NCI-H1417 (cell line): ENCODE results near the gene CMTR2.
A peak's percentile ranks its signal among the peaks of the same experiment; 100 is the strongest.

Experiments used
- DNase-seq, 3 experiments: peaks; one replicate each; lab custom pipeline; 2025; lab: John Stamatoyannopoulos, UW

CMTR2 gene

GRCh38 chr16:71276589-71277334 lies 12.4 kb downstream of the CMTR2 start:
- no peak for DNase-seq

GRCh38 chr16:71273384-71273783 lies 15.8 kb downstream of the CMTR2 start:
- DNase-seq = no peak

DNA sequence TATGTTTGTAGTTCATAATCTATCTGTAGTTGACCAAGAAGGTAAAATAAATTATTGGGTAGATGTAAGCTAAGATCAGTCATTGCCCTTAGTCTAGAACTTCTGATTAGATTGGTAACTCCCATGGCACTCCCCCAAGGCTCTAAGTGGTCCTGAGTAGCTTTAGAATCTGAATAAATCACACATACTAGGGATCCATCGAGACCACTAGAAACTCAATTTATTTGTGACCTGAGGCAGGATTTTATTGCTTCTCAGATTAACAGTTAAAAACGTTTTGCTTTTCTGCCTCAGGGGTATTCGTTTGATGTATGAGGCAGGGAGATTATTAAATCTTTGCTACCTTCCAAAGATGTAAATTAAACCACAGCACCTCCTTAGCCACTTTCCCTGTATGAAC lies 24.9 kb downstream of the CMTR2 start:
- peak in 2 of 3 experiments; percentile 1 to 41 for DNase-seq

DNA sequence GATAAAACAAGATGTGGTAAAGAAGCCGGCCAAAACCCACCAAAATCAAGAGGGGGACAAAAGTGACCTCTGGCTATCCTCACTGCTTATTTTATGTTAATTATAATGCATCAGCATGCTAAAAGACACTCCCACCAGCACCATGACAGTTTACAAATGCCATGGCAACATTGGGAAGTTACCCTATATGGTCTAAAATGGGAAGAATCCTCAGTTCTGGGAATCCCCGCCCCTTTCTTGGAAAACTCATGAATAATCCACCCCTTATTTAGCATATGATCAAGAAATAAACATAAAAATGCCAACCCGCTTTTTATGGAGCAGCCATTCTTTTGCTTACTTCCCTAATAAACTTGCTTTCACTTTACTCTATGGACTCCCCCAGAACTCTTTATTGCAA lies 25.6 kb downstream of the CMTR2 start:
- DNase-seq = no peak

- no peak for DNase-seq
Measured at GRCh38 chr16:71262391-71262790, 26.8 kb downstream of the CMTR2 start.

GRCh38 chr16:71260995-71261394 lies 28.2 kb downstream of the CMTR2 start:
- no peak for DNase-seq

GRCh38 chr16:71259086-71259485 lies 30.1 kb downstream of the CMTR2 start:
- DNase-seq = no peak

- peak in 1 of 3 experiments; percentile 5 for DNase-seq
Measured at GRCh38 chr16:71258372-71258771, 30.8 kb downstream of the CMTR2 start.

- DNase-seq = no peak
Measured at GRCh38 chr16:71257768-71258167, 31.4 kb downstream of the CMTR2 start.

- DNase-seq = peak in 2 of 3 experiments; percentile 12 to 66
Measured at GRCh38 chr16:71255721-71256120, 33.5 kb downstream of the CMTR2 start.

DNA sequence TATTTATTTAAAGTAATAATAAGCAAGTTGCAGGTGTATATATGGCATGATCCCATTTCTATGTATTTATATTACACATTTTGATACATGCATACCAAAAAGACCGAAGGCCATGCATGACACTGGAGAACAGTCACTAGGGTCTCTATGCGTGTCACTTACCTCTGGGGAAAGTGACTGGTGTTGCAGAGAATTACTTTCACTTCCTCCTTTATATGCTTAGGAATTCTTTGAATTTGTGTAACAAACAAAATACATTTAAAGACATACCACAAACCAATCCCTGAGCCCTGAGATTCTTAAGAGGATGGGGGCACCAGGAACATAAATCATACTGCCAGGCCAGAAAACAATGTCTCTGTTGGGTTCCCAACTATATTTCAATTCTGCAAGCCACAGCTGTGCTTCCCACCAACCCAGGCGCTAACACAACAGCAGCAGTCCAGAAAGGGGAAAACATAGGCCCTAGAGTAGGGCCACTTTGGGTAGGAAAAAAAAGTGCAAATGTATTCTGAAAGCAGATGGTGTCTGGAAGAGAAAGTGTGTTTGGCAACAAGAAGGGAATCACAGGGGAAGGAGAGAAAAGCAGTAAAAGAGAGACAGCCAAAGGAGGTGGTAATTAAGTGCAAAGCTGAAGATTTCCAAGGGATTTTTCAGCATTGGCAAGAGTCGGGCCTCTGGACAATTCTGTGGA lies 34.2 kb downstream of the CMTR2 start:
- peak in 1 of 3 experiments; percentile 37 for DNase-seq

GRCh38 chr16:71250461-71251235 lies 38.6 kb downstream of the CMTR2 start:
- DNase-seq = no peak

DNA sequence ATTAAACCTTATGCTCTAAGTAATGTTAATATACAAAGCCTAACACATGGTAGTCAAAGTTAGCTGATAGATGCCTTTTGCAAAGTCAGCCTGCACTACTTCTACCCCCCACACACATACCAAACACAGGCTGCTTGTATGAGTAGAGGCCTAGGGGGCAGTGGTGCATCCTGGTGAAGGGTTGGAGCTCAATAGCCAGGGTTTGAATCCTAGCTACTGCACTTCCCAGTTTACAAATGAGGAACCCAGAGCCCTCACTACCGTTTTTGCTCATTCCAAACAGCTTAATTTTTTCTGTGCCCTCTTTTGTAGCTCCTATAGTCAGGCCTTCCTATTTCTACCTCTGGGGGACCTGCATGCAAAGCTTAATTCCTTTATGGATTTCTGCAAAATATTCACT lies 39.8 kb downstream of the CMTR2 start:
- peak in 1 of 3 experiments; percentile 1 for DNase-seq

GRCh38 chr16:71247478-71247877 lies 41.7 kb downstream of the CMTR2 start:
- DNase-seq = no peak

GRCh38 chr16:71246309-71246708 lies 42.9 kb downstream of the CMTR2 start:
- no peak for DNase-seq

DNA sequence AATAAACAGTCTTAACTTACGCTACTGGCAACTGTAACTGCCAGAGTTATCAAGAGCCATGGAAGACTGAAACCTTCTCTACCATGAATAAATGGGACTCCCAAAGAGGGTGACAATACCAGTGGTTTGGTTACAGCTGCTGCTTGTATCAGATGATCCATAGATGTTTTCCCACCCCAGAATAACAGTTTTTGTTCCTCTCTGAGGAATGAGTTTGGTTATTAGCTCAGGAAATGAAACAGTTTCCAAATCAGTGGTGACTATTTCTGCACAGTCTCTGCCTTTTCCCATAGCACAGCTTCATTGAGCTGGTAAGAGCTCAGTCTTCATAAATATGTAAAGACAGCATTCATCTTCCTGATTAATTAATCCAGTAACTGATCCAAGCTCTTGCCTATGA lies 44.7 kb downstream of the CMTR2 start:
- DNase-seq = no peak

GRCh38 chr16:71242601-71243000 lies 46.6 kb downstream of the CMTR2 start:
- DNase-seq = no peak

DNA sequence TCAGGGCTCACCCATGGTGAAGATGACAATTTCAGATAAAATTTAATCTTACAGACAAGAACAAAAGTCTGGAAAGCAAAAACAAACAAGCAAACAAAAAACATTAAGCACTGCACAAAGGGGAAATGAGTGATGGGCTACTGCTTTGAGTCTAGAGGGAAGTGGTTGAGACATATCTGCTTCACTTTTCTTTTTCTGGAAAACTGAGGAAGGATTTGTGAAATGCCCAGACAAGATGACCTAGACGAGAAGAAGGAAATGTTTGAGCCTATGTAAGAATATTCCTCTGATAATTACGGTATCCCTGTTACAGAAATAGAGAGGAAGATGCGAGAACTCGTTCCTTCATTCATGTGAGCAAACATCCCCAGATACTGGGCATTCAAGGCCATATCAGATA lies 47.2 kb downstream of the CMTR2 start:
- DNase-seq = no peak
